C4-2B (cell line): ENCODE measurements around the gene NTRK1.

Experiments
- CTCF ChIP-seq: fragments of 450-650 bp; conservative IDR thresholded peaks from 2 replicates; pipeline ENCODE4 v1.5.1; 2017; ENCODE audit warnings: mild to moderate bottlenecking
- ZFX ChIP-seq: fragments of 450-650 bp; IDR thresholded peaks from 2 replicates; pipeline ENCODE4 v1.6.1; 2017

GRCh38 chr1:156874572-156875340 lies 14.1 kb downstream of the NTRK1 start:
- TF ChIP-seq CTCF, result no peak
- TF ChIP-seq ZFX, result no peak
